Hematopoietic multipotent progenitor cell treated with erythropoietin and hydrocortisone succinate and interleukin-3 and kit ligand, for 17 days (in vitro differentiated cells): ENCODE results near the gene KCNQ1OT1.

Source experiments
- DNase-seq: peaks from one replicate; pipeline ENCODE4 v3.0.0-alpha.2; 2015; ENCODE audit warnings: low spot score

KCNQ1OT1 gene

DNA sequence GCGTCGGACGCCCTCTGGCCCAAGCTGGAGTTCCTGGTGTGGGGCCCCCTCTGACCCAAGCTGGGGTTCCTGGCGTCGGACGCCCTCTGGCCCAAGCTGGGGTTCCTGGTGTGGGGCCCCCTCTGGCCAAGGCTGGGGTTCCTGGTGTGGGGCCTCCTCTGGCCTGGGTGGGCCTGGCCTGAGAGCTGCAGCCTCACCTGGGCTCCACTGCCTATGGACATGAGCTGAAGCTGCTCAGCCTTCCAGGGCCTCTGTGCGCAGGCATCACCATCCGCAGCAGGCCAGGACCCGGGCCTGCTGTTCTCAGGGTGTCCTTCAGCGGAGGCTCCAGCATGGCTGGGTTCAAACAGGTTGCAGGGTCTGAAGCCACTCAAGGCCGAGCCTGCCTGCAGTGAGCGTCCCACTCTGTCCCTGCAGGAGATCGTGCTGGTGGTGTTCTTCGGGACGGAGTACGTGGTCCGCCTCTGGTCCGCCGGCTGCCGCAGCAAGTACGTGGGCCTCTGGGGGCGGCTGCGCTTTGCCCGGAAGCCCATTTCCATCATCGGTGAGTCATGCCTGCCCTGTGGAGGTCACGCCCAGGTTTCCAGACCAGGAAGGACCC is 129.5 kb downstream of the KCNQ1OT1 start:
- no peak for DNase-seq

DNA sequence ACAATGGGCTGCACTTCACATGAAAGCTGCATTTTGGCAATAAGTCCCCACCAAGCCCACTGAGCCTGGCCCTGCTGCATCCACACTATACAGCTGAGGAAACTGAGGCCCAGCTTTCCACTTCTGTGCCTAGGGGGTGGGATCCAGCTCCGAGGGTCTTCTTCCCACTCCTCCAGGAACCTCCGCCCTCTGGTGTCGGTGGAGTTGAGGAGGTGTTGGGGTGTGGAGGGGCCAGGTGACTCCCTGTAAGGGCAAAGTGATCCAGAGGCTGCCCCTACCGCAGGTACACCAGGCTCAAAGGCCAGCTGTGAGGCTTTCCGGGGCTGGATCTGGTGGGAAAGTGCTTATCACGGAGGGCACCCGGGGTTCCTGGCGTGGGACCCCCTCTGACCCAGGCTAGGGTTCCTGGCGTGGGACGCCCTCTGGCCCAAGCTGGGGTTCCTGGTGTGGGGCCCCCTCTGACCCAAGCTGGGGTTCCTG is 130.0 kb downstream of the KCNQ1OT1 start:
- no peak for DNase-seq

DNA sequence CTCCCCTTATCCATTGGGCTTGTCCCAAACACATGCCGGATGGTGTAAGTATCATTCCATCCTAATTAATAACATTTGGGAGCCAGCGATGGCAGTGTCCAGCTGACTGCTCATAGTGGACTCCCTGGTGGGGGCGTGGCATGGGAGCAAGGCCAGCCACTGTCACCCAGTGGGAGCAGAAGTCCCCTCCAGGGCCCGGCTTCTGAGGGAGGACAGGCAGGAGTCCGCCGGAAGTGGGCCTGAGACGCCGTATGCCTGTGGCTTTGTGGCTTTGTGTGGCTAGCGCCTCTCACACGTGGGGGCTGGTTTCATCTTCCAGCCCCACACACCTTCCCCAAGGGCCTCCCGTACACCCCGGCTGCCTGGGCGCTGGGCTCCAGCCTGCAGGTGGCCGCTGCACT is 130.5 kb downstream of the KCNQ1OT1 start:
- no peak for DNase-seq

DNA sequence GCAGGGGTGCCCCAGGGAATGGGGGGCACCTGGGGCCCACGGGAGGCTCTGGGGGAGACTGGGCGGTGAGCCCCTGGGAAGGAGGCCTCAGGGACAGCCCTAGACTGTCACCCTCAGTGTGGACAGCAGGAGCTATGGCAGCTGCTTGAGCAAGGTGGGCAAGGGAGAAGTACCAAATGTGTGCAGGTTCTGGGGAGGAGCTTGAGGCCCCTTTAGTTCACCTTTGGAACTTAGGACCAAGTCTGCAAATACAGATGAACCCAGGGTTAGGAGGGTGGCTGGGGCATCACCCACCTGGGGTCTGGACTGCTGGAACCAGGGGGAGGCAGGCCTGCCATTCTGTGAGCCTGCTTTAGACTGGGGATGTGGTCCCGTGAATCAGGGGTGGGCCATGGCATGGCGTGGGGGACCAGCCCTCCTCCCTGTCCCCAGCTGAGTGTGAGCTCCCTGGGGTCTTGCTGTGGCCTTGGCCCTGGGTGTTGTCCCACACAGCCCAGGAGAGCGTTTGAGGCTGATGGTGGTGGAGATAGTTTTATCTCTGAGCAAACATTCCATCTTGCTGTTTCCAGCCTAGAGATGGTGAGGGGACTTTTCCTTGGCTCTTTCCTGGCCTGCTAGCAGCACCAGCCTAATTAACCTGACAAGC is 132.6 kb downstream of the KCNQ1OT1 start:
- DNase-seq, result no peak

DNA sequence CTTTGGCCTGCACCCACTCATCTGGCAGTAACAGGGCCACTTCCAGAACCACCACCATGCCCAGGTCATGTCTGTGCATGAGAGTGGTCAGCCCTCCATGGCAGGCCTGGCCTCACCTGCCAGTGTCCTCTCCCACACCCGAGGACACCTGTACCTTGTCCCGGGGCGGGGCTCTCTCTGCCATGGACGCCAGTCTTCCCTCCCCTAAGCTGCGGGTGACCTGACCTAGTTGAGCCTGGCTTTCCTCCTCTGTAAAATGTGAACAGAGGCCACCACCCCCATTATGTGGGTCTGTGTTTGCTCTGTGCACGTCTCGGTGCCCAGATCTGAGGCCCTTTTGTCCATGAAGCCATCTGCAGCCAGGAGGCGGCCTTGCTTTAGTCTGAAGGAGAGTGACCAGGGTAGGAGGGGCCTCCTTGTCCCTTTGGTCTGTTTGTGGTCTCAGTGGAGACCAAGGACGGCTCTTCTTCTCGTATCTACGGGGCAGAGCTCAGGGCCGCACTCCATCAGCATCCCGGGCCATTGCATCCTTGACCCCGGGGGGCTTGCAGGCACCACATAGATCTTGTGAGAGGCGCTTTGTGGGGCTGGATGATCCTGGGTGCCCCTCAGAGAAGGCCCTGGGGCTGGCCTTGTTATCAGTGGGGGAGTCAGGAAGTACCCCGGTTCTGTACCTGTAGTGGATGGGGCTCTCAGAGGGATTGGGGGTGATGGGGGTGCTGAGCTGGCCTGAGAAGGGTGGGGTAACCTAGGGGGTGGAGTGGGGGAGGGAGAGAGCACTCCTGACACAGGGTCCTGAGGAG is 133.4 kb downstream of the KCNQ1OT1 start:
- no peak for DNase-seq

DNA sequence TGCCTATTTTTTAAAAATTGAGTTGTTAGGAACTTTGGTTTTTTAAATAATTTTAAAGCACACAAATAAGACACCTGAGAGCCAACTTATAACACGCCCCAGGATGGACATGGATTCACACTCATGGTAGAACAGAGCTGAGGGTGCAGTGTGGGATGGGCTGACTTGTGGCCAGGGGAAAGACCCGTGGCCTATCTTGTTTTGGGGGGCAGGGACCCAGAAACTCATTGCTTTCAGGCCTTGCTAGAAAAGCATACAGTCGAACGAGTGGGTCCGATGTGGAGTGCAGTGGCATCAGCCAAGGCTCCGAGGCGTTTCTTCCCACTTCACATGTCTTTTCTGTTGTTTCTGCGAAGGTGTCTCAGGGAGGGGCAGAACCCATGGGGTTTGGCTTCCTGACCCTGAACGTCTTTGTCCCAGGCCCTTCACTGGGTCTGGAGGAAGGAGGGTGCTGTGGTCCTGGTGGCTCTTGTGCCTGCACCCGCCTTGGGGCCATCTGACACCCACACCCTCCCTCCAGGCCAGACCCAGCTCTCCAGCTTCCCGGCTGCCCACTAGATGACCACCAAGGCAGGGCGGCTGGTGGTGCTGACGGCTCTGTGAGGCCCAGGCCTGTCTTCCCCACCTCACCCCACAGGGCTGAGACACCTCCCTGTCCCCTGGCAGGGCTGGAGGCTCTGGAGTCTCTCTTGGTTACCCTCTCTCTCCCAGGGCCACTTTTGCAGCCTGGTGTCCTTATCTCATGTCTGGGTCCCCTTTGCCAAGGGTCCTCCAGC is 134.2 kb downstream of the KCNQ1OT1 start:
- DNase-seq, result no peak

DNA sequence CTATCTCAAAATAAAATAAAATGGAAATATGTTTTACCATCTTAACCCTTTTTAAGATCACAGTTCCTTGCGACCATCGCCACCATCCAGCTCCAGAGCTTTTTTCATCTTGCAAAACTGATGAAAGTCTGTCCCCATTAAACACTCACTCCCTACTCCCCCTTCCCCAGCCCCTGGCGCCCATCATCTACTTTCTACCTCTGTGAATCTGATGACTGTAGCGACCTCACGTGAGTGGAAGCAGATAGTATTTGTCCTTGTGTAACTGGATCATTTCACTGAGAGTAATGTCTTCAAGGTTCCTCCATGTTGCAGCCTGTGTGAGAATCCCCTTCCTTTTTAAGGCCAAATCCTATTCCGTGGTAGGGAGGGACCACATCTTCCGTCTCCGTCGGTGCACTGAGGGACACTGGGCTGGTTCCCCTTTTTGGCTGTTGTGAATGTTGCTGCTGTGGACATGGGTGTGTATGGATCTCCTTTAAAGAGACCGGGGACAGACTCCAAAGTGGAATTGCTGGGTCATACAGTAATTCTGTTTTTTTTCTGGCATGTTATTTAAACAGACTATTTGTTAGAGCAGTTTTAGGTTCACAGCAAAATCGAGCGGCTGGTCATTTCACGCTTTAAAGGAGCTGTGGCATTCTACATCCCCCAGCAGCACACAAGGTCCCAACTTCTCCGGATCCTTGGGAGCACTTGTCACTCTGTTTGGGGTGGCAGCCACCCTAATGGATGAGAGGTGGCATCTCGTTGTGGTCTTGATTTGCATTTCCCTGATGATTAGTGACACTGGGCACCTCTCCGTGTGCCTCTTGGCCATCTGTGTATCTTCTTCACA is 135.0 kb downstream of the KCNQ1OT1 start:
- no peak for DNase-seq

DNA sequence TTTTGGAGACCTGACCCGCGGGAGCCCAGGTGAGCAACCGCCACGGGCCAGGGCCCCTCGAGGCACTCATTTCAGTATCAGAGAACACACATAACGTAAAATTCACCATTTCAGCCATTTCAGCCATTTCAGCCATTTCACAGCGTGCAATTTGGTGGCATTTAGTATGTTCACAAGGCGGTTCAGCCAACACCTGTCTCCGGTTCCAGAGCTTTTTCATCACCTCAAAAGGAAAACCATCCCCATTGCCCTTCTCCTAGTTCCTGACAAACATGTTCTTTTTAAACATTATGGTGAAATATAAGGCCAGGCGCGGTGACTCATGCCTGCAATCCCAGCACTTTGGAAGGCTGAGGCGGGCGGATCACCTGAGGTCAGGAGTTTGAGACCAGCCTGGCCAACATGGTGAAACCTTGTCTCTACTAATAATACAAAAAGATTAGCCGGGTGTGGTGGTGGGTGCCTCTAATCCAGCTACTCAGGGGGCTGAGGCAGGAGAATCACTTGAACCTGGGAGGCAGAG is 135.7 kb downstream of the KCNQ1OT1 start:
- DNase-seq, result no peak

DNA sequence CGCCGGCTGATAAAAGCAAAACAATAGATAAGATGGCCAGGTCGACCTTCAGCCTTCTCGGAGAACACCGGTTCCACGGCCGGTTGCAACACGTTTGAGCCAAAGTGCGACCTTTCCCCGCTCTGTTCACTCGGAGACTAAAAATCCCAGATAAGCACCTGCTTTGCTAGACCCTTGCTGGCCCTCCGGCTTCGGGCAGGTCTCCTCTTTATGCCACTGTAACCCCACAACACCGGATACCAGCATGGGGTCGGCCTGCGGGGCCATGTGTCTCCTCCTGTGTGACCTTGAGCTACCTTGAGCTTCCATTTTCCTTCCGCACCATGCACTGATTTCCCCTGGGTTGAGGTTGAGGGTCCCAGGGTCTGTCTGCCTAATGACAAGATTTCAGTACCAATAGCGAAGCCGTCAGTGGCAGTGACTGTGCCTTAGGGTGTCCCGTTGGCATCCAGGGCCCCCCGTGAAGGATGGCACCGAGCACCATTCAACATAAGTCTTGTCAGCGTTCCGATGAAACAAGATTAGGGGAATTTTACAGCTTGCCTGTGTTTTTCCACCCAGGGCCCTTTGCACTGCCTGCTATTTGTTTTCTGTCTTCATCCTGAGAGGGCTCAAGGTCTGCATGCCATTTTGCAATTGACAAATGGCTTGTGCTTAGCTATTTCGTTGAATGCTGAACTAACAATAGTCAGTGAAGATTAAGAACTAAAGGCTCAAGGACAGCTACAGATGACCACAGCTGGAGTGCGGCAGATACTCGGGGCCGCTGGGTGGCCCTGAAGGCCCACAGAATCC is 136.4 kb downstream of the KCNQ1OT1 start:
- no peak for DNase-seq

DNA sequence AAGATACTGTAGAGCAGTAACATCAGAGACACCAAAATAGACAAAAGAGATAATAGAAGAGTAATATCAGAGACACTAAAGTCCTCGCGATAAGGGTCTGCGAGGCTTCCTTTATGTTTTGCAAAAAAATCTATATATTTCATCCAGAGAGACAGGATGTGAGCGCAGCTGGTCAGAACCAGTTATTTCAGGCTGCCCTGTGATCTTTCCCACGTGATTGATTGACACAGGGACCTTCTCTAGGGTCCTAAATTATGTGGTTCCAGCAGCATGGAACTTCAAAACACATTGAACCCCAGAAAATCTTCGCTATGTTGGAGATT is 136.9 kb downstream of the KCNQ1OT1 start:
- no peak for DNase-seq

DNA sequence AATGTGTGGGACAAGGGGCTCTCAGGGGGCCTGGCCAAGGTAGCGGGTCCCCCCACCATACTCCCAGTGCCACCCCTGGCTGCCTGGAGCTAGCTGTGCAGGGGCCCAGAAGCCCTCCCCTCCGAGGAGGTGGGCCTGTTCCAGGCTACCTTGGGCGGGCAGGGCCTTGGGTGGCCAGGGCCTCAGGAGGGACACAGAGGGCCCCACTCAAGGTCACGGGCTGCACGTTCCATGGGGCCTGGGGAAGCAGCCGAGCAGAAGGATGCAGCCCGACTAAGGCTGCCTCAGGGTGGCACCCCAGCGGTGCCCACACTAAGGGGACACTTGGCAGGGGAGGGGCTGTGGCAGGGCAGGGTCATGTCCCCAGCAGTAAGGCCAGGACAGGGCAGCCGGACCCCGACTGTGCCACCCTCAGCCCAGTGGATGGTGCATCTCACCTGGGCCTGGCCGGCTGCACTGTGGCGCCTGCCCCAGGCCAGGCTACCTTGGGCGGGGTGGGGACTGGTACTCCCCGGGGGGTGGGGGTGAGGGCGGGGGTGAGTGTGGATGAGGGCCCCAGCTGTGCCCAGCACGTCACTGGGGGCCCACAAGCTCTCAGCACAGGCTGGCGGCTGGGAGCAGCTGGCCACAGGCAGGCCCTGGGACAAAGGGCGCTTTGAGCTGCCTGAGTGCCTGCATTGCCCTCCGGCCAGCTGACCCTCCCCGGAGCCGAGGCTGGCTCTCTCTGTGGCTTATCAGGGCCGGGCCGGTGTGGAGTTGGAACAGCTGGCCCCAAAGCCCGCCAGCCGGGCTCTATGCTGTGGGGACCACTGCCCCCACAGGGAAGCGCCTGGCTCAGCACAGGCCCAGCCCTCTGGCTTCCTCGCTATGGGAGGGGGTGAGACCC is 137.9 kb downstream of the KCNQ1OT1 start:
- no peak for DNase-seq

DNA sequence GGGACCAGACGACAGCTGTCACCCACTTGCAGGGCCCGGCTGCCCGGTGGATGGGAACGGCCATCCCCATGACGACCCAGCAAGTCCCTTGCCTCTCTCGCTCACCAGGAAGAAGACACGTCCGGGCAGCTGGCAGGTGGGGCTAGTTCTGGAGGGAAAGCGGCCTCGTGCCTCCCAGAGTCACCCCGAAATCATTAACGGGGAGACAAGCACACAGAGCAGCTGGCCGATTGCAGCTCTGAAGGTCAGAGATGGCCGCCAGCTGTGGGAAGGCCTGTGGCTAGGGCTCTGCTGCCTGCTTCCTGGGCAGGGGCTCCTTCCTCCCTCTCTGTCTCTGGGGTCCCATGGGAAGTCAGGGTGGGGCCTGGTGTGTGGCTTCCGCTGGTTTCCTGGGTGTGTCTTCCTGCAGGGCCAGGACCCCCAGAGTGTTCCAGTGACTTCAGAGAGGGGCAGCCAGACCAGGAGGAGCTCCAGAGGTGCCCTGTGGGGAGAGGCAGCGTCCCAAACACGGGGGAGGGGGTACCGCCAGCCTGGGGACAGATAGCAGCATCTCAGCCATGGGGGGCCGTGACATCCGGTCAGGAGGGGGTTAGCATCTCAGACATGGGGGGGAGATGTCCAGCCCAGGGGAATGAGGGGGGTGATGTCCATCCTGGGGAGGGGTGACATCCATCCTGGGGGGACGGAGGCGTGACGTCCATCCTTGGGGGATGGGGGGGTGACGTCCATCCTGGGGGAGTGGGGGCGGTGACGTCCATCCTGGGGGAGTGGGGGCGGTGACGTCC is 140.1 kb downstream of the KCNQ1OT1 start:
- no peak for DNase-seq

DNA sequence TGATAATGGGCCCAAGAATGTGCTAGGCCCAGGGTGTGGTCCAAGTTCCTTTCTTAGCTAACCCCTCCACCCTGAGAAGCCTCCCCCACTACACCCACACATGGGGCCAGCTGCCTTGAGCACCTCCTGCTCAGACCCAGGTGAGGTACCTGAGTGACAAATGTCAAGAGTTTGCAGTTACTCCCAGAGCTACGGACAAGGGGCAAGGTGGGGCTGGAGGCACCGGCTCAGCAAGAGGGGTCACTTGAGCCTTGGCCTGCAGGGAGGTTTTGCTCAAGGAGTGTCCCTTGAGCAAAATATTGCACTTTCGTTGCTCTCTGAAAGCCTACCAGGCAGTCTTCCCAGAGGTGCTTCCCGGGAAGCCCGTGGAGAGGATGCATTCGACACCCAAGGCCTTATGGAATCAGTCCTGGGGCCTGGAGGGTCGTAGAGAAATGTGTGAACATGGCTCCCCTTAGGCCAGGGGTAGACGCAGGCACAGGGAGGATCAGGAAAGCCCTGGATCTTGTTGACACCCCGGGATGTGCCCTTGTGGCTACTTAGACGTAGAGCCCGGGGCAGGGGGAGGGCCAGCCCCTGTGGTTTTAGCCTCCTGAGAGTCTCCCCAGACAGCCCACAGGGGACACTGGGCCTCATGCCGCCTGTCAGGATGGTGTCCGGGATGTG is 140.8 kb downstream of the KCNQ1OT1 start:
- no peak for DNase-seq

DNA sequence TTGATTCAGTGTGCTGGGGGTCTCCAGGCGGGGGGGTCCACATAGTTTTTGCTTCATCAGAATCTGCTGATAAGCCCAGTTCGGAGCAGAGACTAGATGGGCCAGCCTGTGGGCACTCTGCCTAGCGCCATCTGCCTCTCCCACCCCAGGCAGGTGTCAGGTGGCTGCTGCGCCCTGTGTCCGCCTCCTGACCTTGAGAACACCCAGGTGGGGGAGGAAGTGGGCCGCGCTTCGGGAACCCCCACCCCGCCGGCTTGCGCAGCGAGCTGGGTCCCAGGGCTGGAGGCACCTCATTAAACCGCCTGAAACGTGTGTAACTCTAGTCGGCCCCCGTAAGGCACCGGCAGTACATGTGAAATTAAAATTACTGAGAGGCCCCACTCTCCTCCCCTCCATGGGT is 141.4 kb downstream of the KCNQ1OT1 start:
- no peak for DNase-seq
